Liver (tissue), 9 donors: ENCODE data around the gene RSBN1L. TPM values are rescaled to one million over a fixed set of nuclear protein-coding genes. Genes with fewer than 3 reads are reported as not detected.
"Not testable (repeated sequence)": the region's sequence is repeated elsewhere in the genome, so short reads cannot be mapped to it uniquely, and the experiment has no call there.

Experiments
- DNase-seq: peaks from one replicate; pipeline ENCODE4 v3.0.0-alpha.2; 2017; ENCODE audit warnings: low spot score
- H3K27ac ChIP-seq, 2 donors: one replicate each; pipeline ENCODE4 v1.7.0; 2013; ENCODE audit warnings: inconsistent platforms in 2 of 2, low read length in 2 of 2, control low read depth in 1 of 2, low read depth in 1 of 2, mild to moderate bottlenecking in 1 of 2
- H3K27me3 ChIP-seq, 4 donors: one replicate each; pipeline versions ENCODE4 v1.6.1 to v1.7.0; 2013; ENCODE audit warnings: low read length in 3 of 4, inconsistent platforms in 1 of 4, mild to moderate bottlenecking in 1 of 4, moderate library complexity in 1 of 4; ENCODE audit not compliant: control insufficient read depth in 4 of 4, insufficient read depth in 4 of 4
- H3K36me3 ChIP-seq, 4 donors: one replicate each; pipeline versions ENCODE4 v1.6.1 to v1.7.0; 2013; ENCODE audit warnings: low read length in 3 of 4, mild to moderate bottlenecking in 3 of 4, low read depth in 1 of 4, moderate library complexity in 1 of 4; ENCODE audit not compliant: control insufficient read depth in 4 of 4, insufficient read depth in 3 of 4
- H3K4me1 ChIP-seq, 4 donors: one replicate each; pipeline versions ENCODE4 v1.6.1 to v1.7.0; 2013; ENCODE audit warnings: low read length in 3 of 4, mild to moderate bottlenecking in 3 of 4, moderate library complexity in 1 of 4; ENCODE audit not compliant: control insufficient read depth in 4 of 4, insufficient read depth in 4 of 4
- H3K4me3 ChIP-seq, 3 donors: one replicate each; pipeline versions ENCODE4 v1.6.1 to v1.7.0; 2013; ENCODE audit warnings: low read length in 3 of 3, control low read depth in 1 of 3, low read depth in 1 of 3, mild to moderate bottlenecking in 1 of 3
- H3K9ac ChIP-seq, 2 donors: one replicate each; pipeline ENCODE4 v1.7.0; 2013; ENCODE audit warnings: low read length in 2 of 2, mild to moderate bottlenecking in 2 of 2, moderate library complexity in 2 of 2, control low read depth in 1 of 2, low read depth in 1 of 2
- H3K9me3 ChIP-seq, 4 donors: one replicate each; pipeline versions ENCODE4 v1.6.1 to v1.7.0; 2013; ENCODE audit warnings: low read length in 3 of 4; ENCODE audit not compliant: control insufficient read depth in 4 of 4
- ATF3 ChIP-seq: IDR thresholded peaks from 2 replicates; pipeline ENCODE4 v1.6.1; 2016; ENCODE audit warnings: antibody characterized with exemption
- EGR1 ChIP-seq, 2 donors: IDR thresholded peaks; 2 replicates each; pipeline ENCODE4 v1.6.1; 2016 to 2018; ENCODE audit warnings: antibody characterized with exemption in 2 of 2, low read depth in 2 of 2
- FOXA1 ChIP-seq: IDR thresholded peaks from 2 replicates; pipeline ENCODE4 v1.6.1; 2016; ENCODE audit warnings: antibody characterized with exemption
- HNF4A ChIP-seq, 2 donors: conservative IDR thresholded peaks; 2 replicates each; pipeline ENCODE4 v1.6.1; 2016; ENCODE audit warnings: antibody characterized with exemption in 2 of 2, mild to moderate bottlenecking in 2 of 2
- HNF4G ChIP-seq: IDR thresholded peaks from 2 replicates; pipeline ENCODE4 v1.6.1; 2016; ENCODE audit warnings: antibody characterized with exemption
- JUND ChIP-seq, 2 donors: IDR thresholded peaks; 2 replicates each; pipeline ENCODE4 v1.6.1; 2016; ENCODE audit warnings: antibody characterized with exemption in 2 of 2
- MAX ChIP-seq: IDR thresholded peaks from 2 replicates; pipeline ENCODE4 v1.6.1; 2016; ENCODE audit warnings: antibody characterized with exemption
- NR2F2 ChIP-seq: IDR thresholded peaks from 2 replicates; pipeline ENCODE4 v1.6.1; 2016; ENCODE audit warnings: antibody characterized with exemption
- RAD21 ChIP-seq, 2 donors: IDR thresholded peaks; 2 replicates each; pipeline ENCODE4 v1.6.1; 2016; ENCODE audit warnings: antibody characterized with exemption in 2 of 2, mild to moderate bottlenecking in 2 of 2
- REST ChIP-seq: IDR thresholded peaks from 2 replicates; pipeline ENCODE4 v1.6.1; 2016; ENCODE audit warnings: antibody characterized with exemption, mild to moderate bottlenecking
- RXRA ChIP-seq, 2 donors: IDR thresholded peaks; 2 replicates each; pipeline ENCODE4 v1.6.1; 2017 to 2018; ENCODE audit warnings: antibody characterized with exemption in 2 of 2, mild to moderate bottlenecking in 1 of 2
- TAF1 ChIP-seq: conservative IDR thresholded peaks from 2 replicates; pipeline ENCODE4 v1.6.1; 2016; ENCODE audit warnings: antibody characterized with exemption, mild to moderate bottlenecking
- ZBTB33 ChIP-seq: IDR thresholded peaks from 2 replicates; pipeline ENCODE4 v1.6.1; 2016; ENCODE audit warnings: antibody characterized with exemption
- WGBS: extraction: QIAGEN DNeasy Blood & Tissue Kit; methylation state at CpG from one replicate; pipeline ENCODE4 v1.1.7; 2013; 5-methylcytosine and 5-hydroxymethylcytosine counted together
- polyA plus RNA-seq, 2 donors: library from polyadenylated mRNA; stranded (reverse) in 1 of 2; unstranded in 1 of 2; fragments of 200-250 nt in 1 of 2; fragments of >200 nt in 1 of 2; fragmentation: Nextera tagmentation in 1 of 2; extraction: Ambion mirVana in 1 of 2; gene quantifications; one replicate each; pipeline versions ENCODE4 v1.2.1 to v1.2.3, GENCODE V29; 2013 to 2015
- total RNA-seq, 2 donors: library from RNA; depleted of rRNA; stranded (reverse); fragments of >200 nt; gene quantifications; one replicate each; pipeline ENCODE4 v1.2.3, GENCODE V29; 2014
- donor health status: healthy.
- donor health status: healthy.
- donor health status: healthy.
- donor health status: healthy.
- donor health status: healthy.

Gene RSBN1L
- total and polyA plus RNA-seq, 4 donors = 3.3 to 23.4 (median 7.9) TPM

GRCh38 chr7:77703669-77704068, 7.4 kb downstream of the RSBN1L start:
- not testable (repeated sequence) for H3K27ac ChIP-seq, DNase-seq, H3K9me3 ChIP-seq, H3K27me3 ChIP-seq, H3K9ac ChIP-seq, H3K36me3 ChIP-seq, H3K4me3 ChIP-seq
- WGBS = 94% methylated on average over 9 of the region's 9 CpGs
- H3K4me1 ChIP-seq = peaks cover 3 to 18% (median 9%) of the 10 kb centered on the region in 4 donors

- Histone ChIP-seq H3K4me1 (peaks cover 0 to 7% (median 1%) of the 10 kb centered on the region in 4 donors), H3K9me3 (no peaks in the 10 kb centered on the region), H3K27me3 (no peaks in the 10 kb centered on the region), H3K36me3 (peaks cover 0 to 2% (median 0%) of the 10 kb centered on the region in 4 donors), H3K4me3 (no peak overlapping the region), H3K27ac (no peak overlapping the region), H3K9ac (no peak overlapping the region)
- 95% methylated on average over 1 of the region's 1 CpG for WGBS
- DNase-seq = no peak
- TF ChIP-seq ATF3 (no peak), RAD21 (IDR thresholded peaks at IDR 0.05) (no peak), TAF1 (no peak), NR2F2 (no peak), RXRA (IDR thresholded peaks at IDR 0.05) (no peak), FOXA1 (no peak), REST (no peak)
Observed at GRCh38 chr7:77707504-77707992, 11.3 kb downstream of the RSBN1L start.

- Histone ChIP-seq H3K27me3 (no peaks in the 10 kb centered on the region), H3K4me1 (peaks cover 0 to 2% (median 0%) of the 10 kb centered on the region in 4 donors), H3K36me3 (peaks cover 0 to 2% (median 0%) of the 10 kb centered on the region in 4 donors), H3K9me3 (no peaks in the 10 kb centered on the region), H3K4me3 (no peak overlapping the region), H3K27ac (no peak overlapping the region), H3K9ac (no peak overlapping the region)
- DNase-seq = no peak
- WGBS = 95% methylated on average over 3 of the region's 3 CpGs
- TF ChIP-seq ZBTB33 (no peak), RAD21 (IDR thresholded peaks at IDR 0.05) (no peak), JUND (IDR thresholded peaks at IDR 0.05) (no peak), MAX (no peak), HNF4G (no peak), REST (no peak), TAF1 (no peak), EGR1 (IDR thresholded peaks at IDR 0.05; ENCODE audit: low read depth in 2 of 2) (no peak), ATF3 (no peak), HNF4A (conservative IDR thresholded peaks at IDR 0.05) (no peak)
Observed at GRCh38 chr7:77710067-77710466, 13.8 kb downstream of the RSBN1L start.
